ENCODE measurements around the gene ZNF541. TPM values are rescaled to one million over a fixed set of nuclear protein-coding genes. Genes with fewer than 3 reads are reported as not detected.
"Not testable (repeated sequence)": the region's sequence is repeated elsewhere in the genome, so short reads cannot be mapped to it uniquely, and the experiment has no call there.

ZNF541 gene
- total RNA-seq, 1 donor = 0.27 TPM

DNA sequence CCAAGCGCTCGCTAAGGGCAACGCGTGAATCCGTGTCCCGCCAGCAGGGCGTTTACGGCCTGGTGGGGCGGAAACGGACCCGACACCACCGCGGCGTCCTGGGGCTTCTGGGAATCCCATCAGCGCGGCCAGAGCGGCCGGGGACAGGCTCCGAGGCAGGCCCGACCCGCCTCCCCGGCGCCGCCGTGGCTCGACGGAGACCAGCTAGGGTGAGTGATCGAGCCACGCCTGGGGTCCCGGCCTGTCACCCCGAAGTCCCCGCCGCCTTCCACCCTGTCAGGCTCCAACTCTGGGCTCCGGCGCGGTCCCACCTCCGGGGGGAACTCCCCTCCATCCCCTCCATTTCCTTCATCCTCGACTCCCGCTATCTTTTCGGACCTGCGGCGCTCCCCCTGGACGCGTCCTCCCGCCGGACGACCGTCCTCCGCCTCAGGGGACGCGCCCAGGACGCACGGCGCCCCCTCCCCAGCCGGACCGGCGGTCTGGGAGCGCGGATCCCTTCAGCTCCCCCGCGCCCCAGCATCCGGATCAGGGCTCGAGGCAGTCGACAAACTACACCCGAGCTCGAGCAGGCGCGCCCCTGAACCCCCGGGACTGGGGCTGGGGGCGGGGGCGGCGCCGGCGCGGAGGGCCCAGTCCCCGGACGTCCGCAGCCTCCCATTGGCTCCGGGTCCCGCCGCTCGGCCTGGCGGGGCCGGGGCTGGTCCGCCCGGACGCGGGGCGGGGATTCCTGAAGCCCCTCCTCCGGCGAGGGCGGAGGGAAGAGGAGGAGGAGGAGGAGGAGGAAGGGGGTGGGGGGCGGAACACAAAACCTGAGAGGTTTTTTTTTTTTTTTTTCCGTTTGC is 35.3 kb upstream of the ZNF541 start:
- peak; percentile 90 for DNase-seq (ENCODE audit: low read depth)
- peak; percentile 45 for TF ChIP-seq CTCF (IDR thresholded peaks at IDR 0.05; ENCODE audit: insufficient read depth, low read length)

GRCh38 chr19:47607564-47608073 is 34.7 kb upstream of the ZNF541 start:
- no peak for TF ChIP-seq CTCF (IDR thresholded peaks at IDR 0.05; ENCODE audit: insufficient read depth, low read length)
- peak overlapping the region; percentile 91 for H3K4me3 ChIP-seq (ENCODE audit: low read depth, low read length)
- no peak for DNase-seq (ENCODE audit: low read depth)

More for the DNA sequence above, 35.3 kb upstream of the ZNF541 start:
- peak overlapping the region; percentile 91 for H3K4me3 ChIP-seq (ENCODE audit: low read depth, low read length)

DNA sequence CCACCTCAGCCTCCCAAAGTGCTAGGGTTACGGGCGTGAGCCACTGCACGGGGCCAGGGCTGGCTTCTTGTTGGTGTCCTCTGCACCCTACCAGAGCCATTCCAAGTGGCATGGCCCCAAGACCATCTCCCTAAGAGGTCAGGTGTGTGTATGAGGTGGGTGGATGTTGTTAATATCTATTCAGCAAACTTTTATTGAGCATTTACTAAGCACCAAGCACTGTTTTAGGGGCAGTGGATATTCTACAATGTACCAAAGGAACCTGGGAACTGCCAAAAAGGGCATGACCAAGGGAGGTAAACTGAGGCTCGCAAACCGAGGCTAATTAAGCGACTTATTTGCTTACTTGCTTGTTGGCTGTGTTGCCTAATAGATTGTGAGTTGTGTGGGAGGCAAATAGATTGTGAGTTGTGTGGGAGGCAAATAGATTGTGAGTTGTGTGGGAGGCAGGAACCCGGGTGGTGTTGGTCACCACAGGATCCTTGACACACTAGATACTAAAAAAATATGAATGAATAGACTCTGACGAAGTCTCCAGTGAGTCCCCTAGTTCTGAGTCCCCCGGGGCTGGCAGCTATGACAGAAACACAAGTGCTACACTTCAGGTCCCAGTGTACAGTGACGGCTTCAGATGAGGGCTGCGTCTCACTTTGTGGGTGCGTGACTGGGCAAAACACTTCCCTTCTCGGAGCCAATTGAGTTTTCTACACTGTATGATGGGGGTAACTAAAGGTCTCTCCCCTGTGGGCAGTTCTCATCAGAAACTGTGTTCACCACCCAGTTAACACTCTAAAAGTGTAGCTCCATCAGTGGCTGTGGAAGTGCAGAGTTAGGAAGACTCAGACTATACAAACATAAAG is 31.0 kb upstream of the ZNF541 start:
- DNase-seq (ENCODE audit: low read depth) = no peak
- no peak for TF ChIP-seq CTCF (IDR thresholded peaks at IDR 0.05; ENCODE audit: insufficient read depth, low read length)
- no peak overlapping the region for H3K4me3 ChIP-seq (ENCODE audit: low read depth, low read length)

- no peak for TF ChIP-seq CTCF (IDR thresholded peaks at IDR 0.05; ENCODE audit: insufficient read depth, low read length)
- peak overlapping the region; percentile 72 for H3K4me3 ChIP-seq (ENCODE audit: low read depth, low read length)
- no peak for DNase-seq (ENCODE audit: low read depth)
These were observed 28.4 kb upstream of the ZNF541 start for GRCh38 chr19:47601180-47601904.

GRCh38 chr19:47600246-47601179 is 27.6 kb upstream of the ZNF541 start:
- TF ChIP-seq CTCF (IDR thresholded peaks at IDR 0.05; ENCODE audit: insufficient read depth, low read length) = no peak
- peak overlapping the region; percentile 72 for H3K4me3 ChIP-seq (ENCODE audit: low read depth, low read length)
- peak; percentile 98 for DNase-seq (ENCODE audit: low read depth)

GRCh38 chr19:47599671-47600245 is 26.8 kb upstream of the ZNF541 start:
- DNase-seq (ENCODE audit: low read depth) = not testable (repeated sequence)
- peak overlapping the region; percentile 72 for H3K4me3 ChIP-seq (ENCODE audit: low read depth, low read length)
